Activated naive CD8-positive, alpha-beta T cell (primary cell): ENCODE measurements around the gene DGLUCY.
"Not testable (repeated sequence)": the region's sequence is repeated elsewhere in the genome, so short reads cannot be mapped to it uniquely, and the experiment has no call there.

Source experiments
- H3K27ac Mint-ChIP-seq: one replicate; pipeline ENCODE4 v1.8.0; 2021; ENCODE audit warnings: mixed read lengths
- H3K27me3 Mint-ChIP-seq: one replicate; pipeline ENCODE4 v1.8.0; 2021; ENCODE audit warnings: mixed read lengths
- H3K36me3 Mint-ChIP-seq: one replicate; pipeline ENCODE4 v1.8.0; 2021; ENCODE audit warnings: mixed read lengths
- H3K4me1 Mint-ChIP-seq: one replicate; pipeline ENCODE4 v1.8.0; 2021; ENCODE audit warnings: low read depth, mixed read lengths
- H3K4me3 Mint-ChIP-seq: one replicate; pipeline ENCODE4 v1.8.0; 2021; ENCODE audit warnings: mild to moderate bottlenecking, mixed read lengths
- H3K9me3 Mint-ChIP-seq: one replicate; pipeline ENCODE4 v1.8.0; 2021; ENCODE audit warnings: low read depth, mixed read lengths

Gene DGLUCY

GRCh38 chr14:91264151-91265150 lies 150.6 kb downstream of the DGLUCY start:
- Mint-ChIP-seq H3K4me3 (peak overlapping the region; percentile 78), H3K36me3 (peaks cover 6% of the 10 kb centered on the region), H3K4me1 (peaks cover 59% of the 10 kb centered on the region), H3K27me3 (no peaks in the 10 kb centered on the region), H3K9me3 (no peaks in the 10 kb centered on the region), H3K27ac (peak overlapping the region; percentile 61)

DNA sequence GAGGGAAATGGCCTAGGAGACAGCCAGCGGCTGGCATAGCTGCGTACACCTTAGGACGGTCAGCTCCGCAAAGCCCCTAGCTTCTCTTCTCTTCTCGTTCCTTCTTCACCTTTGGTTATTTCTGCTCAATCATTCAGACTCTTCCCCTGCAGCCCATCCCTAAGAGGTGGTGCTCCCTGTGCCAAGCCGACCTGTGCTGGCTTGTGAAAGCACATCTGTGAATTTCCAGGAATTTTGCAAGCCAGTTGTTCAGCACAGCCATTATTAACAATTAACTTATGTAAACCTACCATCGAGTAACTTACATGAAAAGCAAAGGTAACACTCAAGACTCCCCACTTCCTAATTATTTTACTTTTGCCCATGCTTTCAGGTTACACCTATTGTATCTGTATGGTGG lies 151.5 kb downstream of the DGLUCY start:
- H3K9me3 Mint-ChIP-seq: no peaks in the 10 kb centered on the region
- peaks cover 6% of the 10 kb centered on the region for H3K36me3 Mint-ChIP-seq
- H3K4me1 Mint-ChIP-seq: peaks cover 57% of the 10 kb centered on the region
- H3K27ac Mint-ChIP-seq: peak overlapping the region; percentile 87
- H3K27me3 Mint-ChIP-seq: no peaks in the 10 kb centered on the region
- peak overlapping the region; percentile 83 for H3K4me3 Mint-ChIP-seq

DNA sequence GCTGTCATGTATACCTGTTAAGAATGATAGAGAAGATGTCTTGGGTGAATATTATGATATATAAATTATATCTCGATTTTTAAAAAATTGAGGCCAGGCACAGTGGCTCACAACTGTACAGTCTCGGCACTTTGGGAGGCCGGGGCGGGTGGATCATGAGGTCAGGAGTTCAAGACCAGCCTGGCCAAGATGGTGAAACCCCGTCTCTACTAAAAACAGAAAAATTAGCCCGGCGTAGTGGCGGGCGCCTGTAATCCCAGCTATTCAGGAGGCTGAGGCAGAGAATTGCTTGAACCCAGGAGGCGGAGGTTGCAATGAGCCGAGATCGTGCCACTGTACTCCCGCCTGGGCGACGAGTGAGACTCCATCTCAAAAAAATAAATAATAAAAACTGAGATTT lies 152.4 kb downstream of the DGLUCY start:
- not testable (repeated sequence) for H3K36me3 Mint-ChIP-seq, H3K9me3 Mint-ChIP-seq, H3K4me3 Mint-ChIP-seq, H3K27me3 Mint-ChIP-seq, H3K27ac Mint-ChIP-seq
- H3K4me1 Mint-ChIP-seq: peaks cover 53% of the 10 kb centered on the region

DNA sequence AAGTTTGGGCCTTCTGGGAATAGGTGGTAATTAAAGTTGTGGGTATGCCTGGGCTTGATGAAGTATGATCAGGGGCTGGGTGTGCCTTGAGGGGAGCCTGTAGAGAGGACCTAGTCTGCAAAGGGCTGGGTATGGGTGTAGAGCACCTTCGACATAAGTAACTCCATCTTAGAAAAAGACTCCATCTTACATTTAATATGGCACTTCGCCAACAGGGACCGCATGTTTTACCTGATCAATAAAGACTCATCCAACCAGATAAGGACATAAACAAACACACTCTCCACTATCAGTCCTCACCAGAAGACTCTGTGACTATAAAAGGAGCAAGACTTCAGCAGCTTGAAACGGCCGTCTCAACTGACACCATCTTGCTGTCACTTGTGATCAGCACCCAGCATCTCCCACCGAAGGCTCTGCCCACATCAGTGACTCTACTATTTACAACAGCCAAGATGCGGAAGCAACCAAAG lies 154.1 kb downstream of the DGLUCY start:
- Mint-ChIP-seq H3K4me3 (no peak overlapping the region), H3K36me3 (peaks cover 9% of the 10 kb centered on the region), H3K27ac (peak overlapping the region; percentile 76), H3K9me3 (no peaks in the 10 kb centered on the region), H3K27me3 (no peaks in the 10 kb centered on the region), H3K4me1 (peaks cover 48% of the 10 kb centered on the region)

GRCh38 chr14:91269076-91269991 lies 155.5 kb downstream of the DGLUCY start:
- Mint-ChIP-seq H3K27me3 (no peaks in the 10 kb centered on the region), H3K9me3 (no peaks in the 10 kb centered on the region), H3K36me3 (peaks cover 9% of the 10 kb centered on the region), H3K27ac (peak overlapping the region; percentile 64), H3K4me3 (no peak overlapping the region), H3K4me1 (peaks cover 37% of the 10 kb centered on the region)

GRCh38 chr14:91270188-91270587 lies 156.3 kb downstream of the DGLUCY start:
- Mint-ChIP-seq H3K27me3 (no peaks in the 10 kb centered on the region), H3K9me3 (no peaks in the 10 kb centered on the region)

GRCh38 chr14:91270619-91271018 lies 156.7 kb downstream of the DGLUCY start:
- no peak overlapping the region for H3K4me3 Mint-ChIP-seq
- peak overlapping the region; percentile 54 for H3K27ac Mint-ChIP-seq
- H3K4me1 Mint-ChIP-seq: peaks cover 29% of the 10 kb centered on the region
- H3K27me3 Mint-ChIP-seq: no peaks in the 10 kb centered on the region
- no peaks in the 10 kb centered on the region for H3K9me3 Mint-ChIP-seq
- H3K36me3 Mint-ChIP-seq: peaks cover 11% of the 10 kb centered on the region

More at GRCh38 chr14:91270188-91270587, 156.3 kb downstream of the DGLUCY start:
- Mint-ChIP-seq H3K27ac (peak overlapping the region; percentile 28), H3K4me1 (peaks cover 33% of the 10 kb centered on the region), H3K36me3 (peaks cover 11% of the 10 kb centered on the region), H3K4me3 (no peak overlapping the region)

DNA sequence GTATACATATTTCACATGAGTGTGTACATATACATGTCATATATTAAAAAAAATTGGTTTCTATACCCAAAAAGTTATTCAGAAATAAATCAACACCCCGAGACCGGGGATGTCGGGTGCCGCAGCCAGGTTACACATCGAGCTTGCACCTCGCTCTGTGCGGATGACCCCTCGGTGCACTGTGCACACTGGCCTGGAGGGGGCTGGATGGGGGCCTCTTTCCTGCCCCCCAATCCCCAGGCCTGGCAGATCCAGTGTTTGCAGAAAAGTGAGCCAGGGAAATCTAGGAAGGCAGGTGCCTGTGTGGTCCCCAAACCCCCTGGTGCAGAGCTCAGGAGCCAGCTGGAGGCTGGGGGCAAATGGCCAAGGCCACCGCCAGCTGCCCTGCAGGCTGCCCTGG lies 157.8 kb downstream of the DGLUCY start:
- Mint-ChIP-seq H3K4me1 (peaks cover 23% of the 10 kb centered on the region), H3K4me3 (no peak overlapping the region), H3K27ac (no peak overlapping the region), H3K36me3 (peaks cover 11% of the 10 kb centered on the region), H3K9me3 (no peaks in the 10 kb centered on the region), H3K27me3 (no peaks in the 10 kb centered on the region)

GRCh38 chr14:91272341-91273272 lies 158.7 kb downstream of the DGLUCY start:
- H3K4me1 Mint-ChIP-seq: peaks cover 17% of the 10 kb centered on the region
- no peaks in the 10 kb centered on the region for H3K9me3 Mint-ChIP-seq
- H3K27ac Mint-ChIP-seq: peak overlapping the region; percentile 77
- no peak overlapping the region for H3K4me3 Mint-ChIP-seq
- H3K27me3 Mint-ChIP-seq: no peaks in the 10 kb centered on the region
- peaks cover 11% of the 10 kb centered on the region for H3K36me3 Mint-ChIP-seq

- H3K4me1 Mint-ChIP-seq: peaks cover 9% of the 10 kb centered on the region
- no peaks in the 10 kb centered on the region for H3K9me3 Mint-ChIP-seq
- peaks cover 5% of the 10 kb centered on the region for H3K36me3 Mint-ChIP-seq
- H3K4me3 Mint-ChIP-seq: no peak overlapping the region
- no peaks in the 10 kb centered on the region for H3K27me3 Mint-ChIP-seq
- no peak overlapping the region for H3K27ac Mint-ChIP-seq
These were observed 159.5 kb downstream of the DGLUCY start for GRCh38 chr14:91273273-91273884.

DNA sequence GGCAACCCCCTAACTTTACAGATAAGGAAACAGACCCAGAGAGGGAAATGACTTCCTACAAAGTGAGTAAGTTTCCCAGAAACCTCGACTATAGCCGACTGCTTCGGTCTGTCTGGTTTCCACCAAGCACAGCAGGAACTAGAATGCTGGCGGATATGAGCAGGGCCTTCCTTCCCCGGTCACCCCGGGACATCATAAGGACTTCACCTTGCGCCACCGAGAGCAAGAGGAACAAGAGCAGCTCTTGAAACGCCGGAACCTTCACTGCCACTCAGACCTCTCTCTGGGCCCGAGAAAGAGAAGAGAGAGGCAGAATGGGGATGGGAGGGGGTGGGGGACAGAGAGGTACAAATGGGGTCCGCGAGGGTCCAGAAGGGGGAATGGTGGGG lies 160.0 kb downstream of the DGLUCY start:
- H3K9me3 Mint-ChIP-seq: no peaks in the 10 kb centered on the region
- no peak overlapping the region for H3K27ac Mint-ChIP-seq
- no peak overlapping the region for H3K4me3 Mint-ChIP-seq
- peaks cover 7% of the 10 kb centered on the region for H3K4me1 Mint-ChIP-seq
- peaks cover 5% of the 10 kb centered on the region for H3K36me3 Mint-ChIP-seq
- no peaks in the 10 kb centered on the region for H3K27me3 Mint-ChIP-seq

DNA sequence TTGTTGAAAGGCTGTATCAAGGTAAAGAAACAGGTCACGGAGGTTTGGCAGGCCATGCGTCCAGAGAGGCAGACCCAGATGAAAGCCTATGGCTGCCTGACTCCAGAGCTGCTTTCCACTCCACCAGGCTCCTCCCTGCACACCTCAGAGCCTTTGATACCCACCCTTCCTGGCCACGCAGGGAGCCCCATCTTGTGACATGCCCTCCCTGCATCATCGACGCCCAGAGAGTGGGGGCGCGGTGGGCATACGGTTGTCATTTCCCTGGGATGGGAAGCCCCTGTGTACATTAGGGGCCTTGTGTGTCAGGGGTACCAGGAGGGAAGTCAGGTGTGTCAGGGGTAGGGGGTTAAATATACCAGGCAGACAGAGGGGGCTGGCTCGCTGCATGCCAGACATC lies 160.9 kb downstream of the DGLUCY start:
- H3K9me3 Mint-ChIP-seq: no peaks in the 10 kb centered on the region
- H3K27me3 Mint-ChIP-seq: no peaks in the 10 kb centered on the region
- peaks cover 5% of the 10 kb centered on the region for H3K36me3 Mint-ChIP-seq
- peak overlapping the region; percentile 64 for H3K27ac Mint-ChIP-seq
- H3K4me1 Mint-ChIP-seq: peaks cover 2% of the 10 kb centered on the region
- no peak overlapping the region for H3K4me3 Mint-ChIP-seq
